ENCODE results near the gene XXYLT1. TPM values are rescaled to one million over a fixed set of nuclear protein-coding genes. Genes with fewer than 3 reads are reported as not detected.
A peak's percentile ranks its signal among the peaks of the same experiment; 100 is the strongest.

XXYLT1 gene
- total and polyA plus RNA-seq, 10 of the 15 experiments (the other 5 are each of a cell fraction or from before 2014, with no cell fraction given): 1.2 to 14.2 (median 9.3) TPM

DNA sequence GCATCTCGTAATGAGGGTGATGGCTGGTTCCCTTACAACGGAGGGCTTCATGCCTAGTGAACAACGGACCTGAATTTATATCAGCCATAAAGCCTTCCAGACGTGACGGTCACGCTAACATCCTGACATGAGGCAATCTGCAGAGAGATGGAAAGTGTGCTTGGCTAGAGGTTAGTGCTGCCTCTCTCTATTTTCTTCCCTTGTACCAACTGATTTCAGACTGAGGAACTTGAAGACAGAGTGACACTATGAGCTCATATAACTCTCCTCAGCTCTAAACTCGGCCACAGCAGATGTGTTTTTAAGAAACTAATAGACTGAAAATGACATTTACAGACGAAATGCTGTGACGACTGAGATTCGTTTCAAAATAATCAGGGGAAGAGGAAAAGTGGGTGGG is 122.4 kb downstream of the XXYLT1 start (continued):
- TF ChIP-seq E2F8 (IDR thresholded peaks at IDR 0.05; ENCODE audit: low read depth, partially characterized antibody) (no peak), KLF5 (IDR thresholded peaks at IDR 0.05; ENCODE audit: partially characterized antibody) (no peak), POU2F2 (IDR thresholded peaks at IDR 0.05; ENCODE audit: borderline replicate concordance, low read depth, low read length) (0 out of 3 replicates have a peak, but pooled peaks have one; percentile 15), IRF4 (IDR thresholded peaks at IDR 0.05; ENCODE audit: low read depth, low read length) (no peak), ESRRA (IDR thresholded peaks at IDR 0.05; ENCODE audit: low read length) (no peak), BACH1 (IDR thresholded peaks at IDR 0.05; ENCODE audit: borderline replicate concordance) (no peak; the same call in 1 of the 2 replicates), CTCF (IDR thresholded peaks at IDR 0.05 in 2 of 3, conservative IDR thresholded peaks at IDR 0.05 in 1 of 3; ENCODE audit: control insufficient read depth in 2 of 3, extremely low read depth in 1 of 3, insufficient read depth in 1 of 3, low read depth in 3 of 3, low read length in 3 of 3) (no peak), RUNX3 (IDR thresholded peaks at IDR 0.05; ENCODE audit: low read length) (peak; percentile 23; the same call in 1 of the 2 replicates), NR2C1 (IDR thresholded peaks at IDR 0.05) (no peak), POLR2A (IDR thresholded peaks at IDR 0.05; ENCODE audit: low read depth, low read length) (peak; percentile 73), ZBED1 (IDR thresholded peaks at IDR 0.05; ENCODE audit: borderline replicate concordance) (no peak), RB1 (IDR thresholded peaks at IDR 0.05; ENCODE audit: borderline replicate concordance) (no peak), CREM (IDR thresholded peaks at IDR 0.05; ENCODE audit: low read depth) (peak; percentile 68), CBX3 (IDR thresholded peaks at IDR 0.05; ENCODE audit: borderline replicate concordance, low read depth) (no peak), SP1 (IDR thresholded peaks at IDR 0.05; ENCODE audit: low read depth, low read length) (no peak), ZNF217 (IDR thresholded peaks at IDR 0.05) (no peak), MYB (IDR thresholded peaks at IDR 0.05; ENCODE audit: borderline replicate concordance, low read depth, low read length) (no peak), RELA (IDR thresholded peaks at IDR 0.05; ENCODE audit: borderline replicate concordance, partially characterized antibody) (no peak)
- TF ChIP-seq, protein P1, sequence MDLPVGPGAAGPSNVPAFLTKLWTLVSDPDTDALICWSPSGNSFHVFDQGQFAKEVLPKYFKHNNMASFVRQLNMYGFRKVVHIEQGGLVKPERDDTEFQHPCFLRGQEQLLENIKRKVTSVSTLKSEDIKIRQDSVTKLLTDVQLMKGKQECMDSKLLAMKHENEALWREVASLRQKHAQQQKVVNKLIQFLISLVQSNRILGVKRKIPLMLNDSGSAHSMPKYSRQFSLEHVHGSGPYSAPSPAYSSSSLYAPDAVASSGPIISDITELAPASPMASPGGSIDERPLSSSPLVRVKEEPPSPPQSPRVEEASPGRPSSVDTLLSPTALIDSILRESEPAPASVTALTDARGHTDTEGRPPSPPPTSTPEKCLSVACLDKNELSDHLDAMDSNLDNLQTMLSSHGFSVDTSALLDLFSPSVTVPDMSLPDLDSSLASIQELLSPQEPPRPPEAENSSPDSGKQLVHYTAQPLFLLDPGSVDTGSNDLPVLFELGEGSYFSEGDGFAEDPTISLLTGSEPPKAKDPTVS (IDR thresholded peaks at IDR 0.05; ENCODE audit: low read depth, low read length): no peak
- TF ChIP-seq, protein P2, sequence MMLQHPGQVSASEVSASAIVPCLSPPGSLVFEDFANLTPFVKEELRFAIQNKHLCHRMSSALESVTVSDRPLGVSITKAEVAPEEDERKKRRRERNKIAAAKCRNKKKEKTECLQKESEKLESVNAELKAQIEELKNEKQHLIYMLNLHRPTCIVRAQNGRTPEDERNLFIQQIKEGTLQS (IDR thresholded peaks at IDR 0.05; ENCODE audit: borderline replicate concordance, extremely low read depth, low read depth, low read length): no peak
- TF ChIP-seq, protein P3, sequence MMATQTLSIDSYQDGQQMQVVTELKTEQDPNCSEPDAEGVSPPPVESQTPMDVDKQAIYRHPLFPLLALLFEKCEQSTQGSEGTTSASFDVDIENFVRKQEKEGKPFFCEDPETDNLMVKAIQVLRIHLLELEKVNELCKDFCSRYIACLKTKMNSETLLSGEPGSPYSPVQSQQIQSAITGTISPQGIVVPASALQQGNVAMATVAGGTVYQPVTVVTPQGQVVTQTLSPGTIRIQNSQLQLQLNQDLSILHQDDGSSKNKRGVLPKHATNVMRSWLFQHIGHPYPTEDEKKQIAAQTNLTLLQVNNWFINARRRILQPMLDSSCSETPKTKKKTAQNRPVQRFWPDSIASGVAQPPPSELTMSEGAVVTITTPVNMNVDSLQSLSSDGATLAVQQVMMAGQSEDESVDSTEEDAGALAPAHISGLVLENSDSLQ (IDR thresholded peaks at IDR 0.05): no peak
- TF ChIP-seq, protein P4, sequence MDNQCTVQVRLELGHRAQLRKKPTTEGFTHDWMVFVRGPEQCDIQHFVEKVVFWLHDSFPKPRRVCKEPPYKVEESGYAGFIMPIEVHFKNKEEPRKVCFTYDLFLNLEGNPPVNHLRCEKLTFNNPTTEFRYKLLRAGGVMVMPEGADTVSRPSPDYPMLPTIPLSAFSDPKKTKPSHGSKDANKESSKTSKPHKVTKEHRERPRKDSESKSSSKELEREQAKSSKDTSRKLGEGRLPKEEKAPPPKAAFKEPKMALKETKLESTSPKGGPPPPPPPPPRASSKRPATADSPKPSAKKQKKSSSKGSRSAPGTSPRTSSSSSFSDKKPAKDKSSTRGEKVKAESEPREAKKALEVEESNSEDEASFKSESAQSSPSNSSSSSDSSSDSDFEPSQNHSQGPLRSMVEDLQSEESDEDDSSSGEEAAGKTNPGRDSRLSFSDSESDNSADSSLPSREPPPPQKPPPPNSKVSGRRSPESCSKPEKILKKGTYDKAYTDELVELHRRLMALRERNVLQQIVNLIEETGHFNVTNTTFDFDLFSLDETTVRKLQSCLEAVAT (IDR thresholded peaks at IDR 0.05): peak; percentile 49
